Stimulated activated CD4-positive, alpha-beta T cell treated with anti-CD3 and anti-CD28 coated beads, Interleukin-1b, Interleukin-23, amount 100 ng/mL, for 1 hour (primary cell): ENCODE measurements around the gene AAR2.

ENCODE experiments used
- DNase-seq, 2 donors: peaks; one replicate each; pipeline ENCODE4 v3.0.0-alpha.2; 2020; ENCODE audit warnings: low read depth in 2 of 2

The AAR2 gene

GRCh38 chr20:36218380-36219064 lies 17.8 kb upstream of the AAR2 start:
- no peak for DNase-seq

GRCh38 chr20:36219671-36220220 lies 16.5 kb upstream of the AAR2 start:
- no peak for DNase-seq

- no peak for DNase-seq
Observed at GRCh38 chr20:36225666-36226065, 10.6 kb upstream of the AAR2 start.

GRCh38 chr20:36228770-36229169 lies 7.5 kb upstream of the AAR2 start:
- no peak for DNase-seq

GRCh38 chr20:36230019-36230418 lies 6.3 kb upstream of the AAR2 start:
- DNase-seq = no peak

- DNase-seq = no peak
Observed at GRCh38 chr20:36231331-36231730, 4.9 kb upstream of the AAR2 start.

- DNase-seq = no peak
Observed at GRCh38 chr20:36234771-36235320, 1.4 kb upstream of the AAR2 start.

- DNase-seq = no peak
Observed at GRCh38 chr20:36236786-36237121, 476 bp downstream of the AAR2 start.

GRCh38 chr20:36237477-36237876 lies 1.2 kb downstream of the AAR2 start:
- DNase-seq = no peak

GRCh38 chr20:36238153-36238552 lies 1.9 kb downstream of the AAR2 start:
- no peak for DNase-seq

GRCh38 chr20:36238760-36239159 lies 2.5 kb downstream of the AAR2 start:
- DNase-seq = no peak

GRCh38 chr20:36240076-36240475 lies 3.8 kb downstream of the AAR2 start:
- no peak for DNase-seq

GRCh38 chr20:36241678-36242077 lies 5.4 kb downstream of the AAR2 start:
- no peak for DNase-seq

- no peak for DNase-seq
Observed at GRCh38 chr20:36243726-36244125, 7.4 kb downstream of the AAR2 start.

- DNase-seq = no peak
Observed at GRCh38 chr20:36246401-36246800, 10.1 kb downstream of the AAR2 start.

GRCh38 chr20:36248836-36249235 lies 12.6 kb downstream of the AAR2 start:
- DNase-seq = no peak

- DNase-seq = no peak
Observed at GRCh38 chr20:36249450-36249849, 13.2 kb downstream of the AAR2 start.

- no peak for DNase-seq
Observed at GRCh38 chr20:36251426-36251825, 15.1 kb downstream of the AAR2 start.

GRCh38 chr20:36252511-36252910 lies 16.2 kb downstream of the AAR2 start:
- DNase-seq = no peak

- no peak for DNase-seq
Observed at GRCh38 chr20:36253036-36253435, 16.8 kb downstream of the AAR2 start.

- no peak for DNase-seq
Observed at GRCh38 chr20:36254076-36254475, 17.8 kb downstream of the AAR2 start.

GRCh38 chr20:36255445-36255844 lies 19.2 kb downstream of the AAR2 start:
- no peak for DNase-seq

GRCh38 chr20:36259177-36260061 lies 23.1 kb downstream of the AAR2 start:
- no peak for DNase-seq
